ENCODE results near the gene PSMD12. TPM values are rescaled to one million over a fixed set of nuclear protein-coding genes. Genes with fewer than 3 reads are reported as not detected.

Gene PSMD12
- total and polyA plus RNA-seq, 9 of the 15 experiments (the other 6 are each of a cell fraction or from before 2014, with no cell fraction given), result 36.6 to 150 (median 65.5) TPM

DNA sequence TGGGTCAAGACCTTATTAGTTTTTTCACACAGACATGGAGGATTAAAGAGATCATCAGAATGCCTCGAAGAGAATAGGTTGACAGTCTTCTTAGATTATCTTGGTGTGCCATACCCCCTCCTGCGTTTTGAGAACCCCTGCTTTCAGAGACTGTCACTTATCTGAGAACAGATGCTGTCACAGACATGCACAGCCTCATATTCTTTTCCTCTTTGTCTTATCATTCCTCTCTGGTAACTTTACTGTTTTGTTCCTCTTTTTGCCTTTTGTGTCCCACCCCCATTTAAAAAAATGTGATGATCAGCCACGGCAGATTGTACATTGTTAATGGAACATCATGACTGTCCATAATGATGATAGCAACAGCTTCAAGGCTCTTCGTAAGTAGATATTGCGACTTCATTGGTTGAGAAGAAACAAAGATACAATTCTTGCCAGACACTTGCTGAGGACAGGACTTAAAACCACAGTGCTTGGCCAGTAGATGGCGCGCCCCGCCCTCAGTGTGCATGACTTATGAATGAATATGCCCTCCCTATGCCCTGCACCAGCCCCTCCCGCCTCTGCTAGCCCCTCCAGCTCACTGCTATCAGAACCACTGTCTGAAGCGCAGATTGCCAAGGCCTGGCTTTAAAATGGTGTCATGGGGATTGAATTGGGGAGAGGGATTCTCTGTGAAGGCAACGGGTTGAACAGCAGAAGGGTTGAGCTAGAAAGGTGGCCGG is 8.1 kb upstream of the PSMD12 start (continued):
- no peak for TF ChIP-seq NEUROD1 (IDR thresholded peaks at IDR 0.05; ENCODE audit: borderline replicate concordance, low read depth, low read length, partially characterized antibody)
- TF ChIP-seq SP1 (CRISPR knock-in tag; IDR thresholded peaks at IDR 0.05), result peak; percentile 61; the same call in 1 of the 2 replicates
- no peak for TF ChIP-seq ZFP1 (CRISPR knock-in tag; IDR thresholded peaks at IDR 0.05)
- no peak; the same call in 1 of the 2 replicates for TF ChIP-seq TCF7 (IDR thresholded peaks at IDR 0.05; ENCODE audit: borderline replicate concordance)
- TF ChIP-seq RB1 (IDR thresholded peaks at IDR 0.05; ENCODE audit: low read depth), result no peak
- no peak for TF ChIP-seq ILK (tag; IDR thresholded peaks at IDR 0.05; ENCODE audit: borderline replicate concordance, low read depth)
- peak; percentile 65 for TF ChIP-seq FOSL1 (tag; conservative IDR thresholded peaks at IDR 0.05)
- TF ChIP-seq, protein P1, sequence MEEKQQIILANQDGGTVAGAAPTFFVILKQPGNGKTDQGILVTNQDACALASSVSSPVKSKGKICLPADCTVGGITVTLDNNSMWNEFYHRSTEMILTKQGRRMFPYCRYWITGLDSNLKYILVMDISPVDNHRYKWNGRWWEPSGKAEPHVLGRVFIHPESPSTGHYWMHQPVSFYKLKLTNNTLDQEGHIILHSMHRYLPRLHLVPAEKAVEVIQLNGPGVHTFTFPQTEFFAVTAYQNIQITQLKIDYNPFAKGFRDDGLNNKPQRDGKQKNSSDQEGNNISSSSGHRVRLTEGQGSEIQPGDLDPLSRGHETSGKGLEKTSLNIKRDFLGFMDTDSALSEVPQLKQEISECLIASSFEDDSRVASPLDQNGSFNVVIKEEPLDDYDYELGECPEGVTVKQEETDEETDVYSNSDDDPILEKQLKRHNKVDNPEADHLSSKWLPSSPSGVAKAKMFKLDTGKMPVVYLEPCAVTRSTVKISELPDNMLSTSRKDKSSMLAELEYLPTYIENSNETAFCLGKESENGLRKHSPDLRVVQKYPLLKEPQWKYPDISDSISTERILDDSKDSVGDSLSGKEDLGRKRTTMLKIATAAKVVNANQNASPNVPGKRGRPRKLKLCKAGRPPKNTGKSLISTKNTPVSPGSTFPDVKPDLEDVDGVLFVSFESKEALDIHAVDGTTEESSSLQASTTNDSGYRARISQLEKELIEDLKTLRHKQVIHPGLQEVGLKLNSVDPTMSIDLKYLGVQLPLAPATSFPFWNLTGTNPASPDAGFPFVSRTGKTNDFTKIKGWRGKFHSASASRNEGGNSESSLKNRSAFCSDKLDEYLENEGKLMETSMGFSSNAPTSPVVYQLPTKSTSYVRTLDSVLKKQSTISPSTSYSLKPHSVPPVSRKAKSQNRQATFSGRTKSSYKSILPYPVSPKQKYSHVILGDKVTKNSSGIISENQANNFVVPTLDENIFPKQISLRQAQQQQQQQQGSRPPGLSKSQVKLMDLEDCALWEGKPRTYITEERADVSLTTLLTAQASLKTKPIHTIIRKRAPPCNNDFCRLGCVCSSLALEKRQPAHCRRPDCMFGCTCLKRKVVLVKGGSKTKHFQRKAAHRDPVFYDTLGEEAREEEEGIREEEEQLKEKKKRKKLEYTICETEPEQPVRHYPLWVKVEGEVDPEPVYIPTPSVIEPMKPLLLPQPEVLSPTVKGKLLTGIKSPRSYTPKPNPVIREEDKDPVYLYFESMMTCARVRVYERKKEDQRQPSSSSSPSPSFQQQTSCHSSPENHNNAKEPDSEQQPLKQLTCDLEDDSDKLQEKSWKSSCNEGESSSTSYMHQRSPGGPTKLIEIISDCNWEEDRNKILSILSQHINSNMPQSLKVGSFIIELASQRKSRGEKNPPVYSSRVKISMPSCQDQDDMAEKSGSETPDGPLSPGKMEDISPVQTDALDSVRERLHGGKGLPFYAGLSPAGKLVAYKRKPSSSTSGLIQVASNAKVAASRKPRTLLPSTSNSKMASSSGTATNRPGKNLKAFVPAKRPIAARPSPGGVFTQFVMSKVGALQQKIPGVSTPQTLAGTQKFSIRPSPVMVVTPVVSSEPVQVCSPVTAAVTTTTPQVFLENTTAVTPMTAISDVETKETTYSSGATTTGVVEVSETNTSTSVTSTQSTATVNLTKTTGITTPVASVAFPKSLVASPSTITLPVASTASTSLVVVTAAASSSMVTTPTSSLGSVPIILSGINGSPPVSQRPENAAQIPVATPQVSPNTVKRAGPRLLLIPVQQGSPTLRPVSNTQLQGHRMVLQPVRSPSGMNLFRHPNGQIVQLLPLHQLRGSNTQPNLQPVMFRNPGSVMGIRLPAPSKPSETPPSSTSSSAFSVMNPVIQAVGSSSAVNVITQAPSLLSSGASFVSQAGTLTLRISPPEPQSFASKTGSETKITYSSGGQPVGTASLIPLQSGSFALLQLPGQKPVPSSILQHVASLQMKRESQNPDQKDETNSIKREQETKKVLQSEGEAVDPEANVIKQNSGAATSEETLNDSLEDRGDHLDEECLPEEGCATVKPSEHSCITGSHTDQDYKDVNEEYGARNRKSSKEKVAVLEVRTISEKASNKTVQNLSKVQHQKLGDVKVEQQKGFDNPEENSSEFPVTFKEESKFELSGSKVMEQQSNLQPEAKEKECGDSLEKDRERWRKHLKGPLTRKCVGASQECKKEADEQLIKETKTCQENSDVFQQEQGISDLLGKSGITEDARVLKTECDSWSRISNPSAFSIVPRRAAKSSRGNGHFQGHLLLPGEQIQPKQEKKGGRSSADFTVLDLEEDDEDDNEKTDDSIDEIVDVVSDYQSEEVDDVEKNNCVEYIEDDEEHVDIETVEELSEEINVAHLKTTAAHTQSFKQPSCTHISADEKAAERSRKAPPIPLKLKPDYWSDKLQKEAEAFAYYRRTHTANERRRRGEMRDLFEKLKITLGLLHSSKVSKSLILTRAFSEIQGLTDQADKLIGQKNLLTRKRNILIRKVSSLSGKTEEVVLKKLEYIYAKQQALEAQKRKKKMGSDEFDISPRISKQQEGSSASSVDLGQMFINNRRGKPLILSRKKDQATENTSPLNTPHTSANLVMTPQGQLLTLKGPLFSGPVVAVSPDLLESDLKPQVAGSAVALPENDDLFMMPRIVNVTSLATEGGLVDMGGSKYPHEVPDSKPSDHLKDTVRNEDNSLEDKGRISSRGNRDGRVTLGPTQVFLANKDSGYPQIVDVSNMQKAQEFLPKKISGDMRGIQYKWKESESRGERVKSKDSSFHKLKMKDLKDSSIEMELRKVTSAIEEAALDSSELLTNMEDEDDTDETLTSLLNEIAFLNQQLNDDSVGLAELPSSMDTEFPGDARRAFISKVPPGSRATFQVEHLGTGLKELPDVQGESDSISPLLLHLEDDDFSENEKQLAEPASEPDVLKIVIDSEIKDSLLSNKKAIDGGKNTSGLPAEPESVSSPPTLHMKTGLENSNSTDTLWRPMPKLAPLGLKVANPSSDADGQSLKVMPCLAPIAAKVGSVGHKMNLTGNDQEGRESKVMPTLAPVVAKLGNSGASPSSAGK (IDR thresholded peaks at IDR 0.05), result no peak
- peak in 1 of 2 experiments; percentile 35; a peak in 1 of 4 replicates for TF ChIP-seq NRF1 (conservative IDR thresholded peaks at IDR 0.05 in 1 of 2, IDR thresholded peaks at IDR 0.05 in 1 of 2)
- peak; percentile 76 for TF ChIP-seq GATA2 (CRISPR knock-in tag; IDR thresholded peaks at IDR 0.05)
- TF ChIP-seq ZBED1 (IDR thresholded peaks at IDR 0.05), result no peak
- peak; percentile 22; the same call in 1 of the 2 replicates for TF ChIP-seq EP400 (IDR thresholded peaks at IDR 0.05)
- peak; percentile 69 for TF ChIP-seq EP300 (IDR thresholded peaks at IDR 0.05; ENCODE audit: low read length)
- TF ChIP-seq ZNF830 (CRISPR knock-in tag; IDR thresholded peaks at IDR 0.05), result no peak
- peak; percentile 46; the same call in 1 of the 2 replicates for TF ChIP-seq SMARCC2 (IDR thresholded peaks at IDR 0.05; ENCODE audit: low read depth)
- TF ChIP-seq SLC30A9 (CRISPR knock-in tag; IDR thresholded peaks at IDR 0.05), result no peak

All from K562 (cell line).